ENCODE measurements around the gene CLMN. TPM values are rescaled to one million over a fixed set of nuclear protein-coding genes. Genes with fewer than 3 reads are reported as not detected.

The CLMN gene
- total and polyA plus RNA-seq, 9 of the 15 experiments (the other 6 are each of a cell fraction or from before 2014, with no cell fraction given): 0.01 to 0.18 (median 0.07) TPM; not detected in 4

DNA sequence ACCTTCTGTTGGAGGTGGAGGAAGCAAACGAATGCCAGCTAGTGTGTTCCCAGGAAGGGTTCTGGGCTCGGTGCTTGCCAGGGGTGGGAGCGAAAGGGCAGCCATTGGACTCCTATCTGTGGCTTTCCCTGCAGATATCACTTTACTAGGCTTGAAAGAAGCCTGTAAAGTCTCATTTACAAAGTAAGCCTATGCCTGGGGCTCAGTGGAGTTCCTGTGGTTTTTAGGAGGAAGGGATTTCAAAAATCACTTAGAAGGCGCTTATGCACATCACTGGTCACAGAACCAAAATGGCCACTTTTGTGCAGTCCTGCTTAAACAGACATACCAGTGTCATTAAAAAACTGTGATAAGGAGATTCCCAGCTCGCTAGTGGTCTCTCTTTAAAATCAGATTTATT is 22.7 kb downstream of the CLMN start:
- FAIRE-seq (no peak), DNase-seq (ENCODE audit: extremely low read depth in 1 of 4, low spot score in 3 of 4) (no peak), ATAC-seq (no peak)
- Histone ChIP-seq H2AFZ (ENCODE audit: low read depth, low read length) (no peak overlapping the region), H3K79me2 (ENCODE audit: control insufficient read depth, insufficient read depth, low read length) (no peaks in the 10 kb centered on the region), H3K27ac (ENCODE audit: extremely low read depth, low read depth, low read length) (no peak overlapping the region), H3K4me3 (no peak overlapping the region), H3K9me3 (replicated peaks; ENCODE audit: control insufficient read depth, insufficient read depth, low read depth, low read length) (no peaks in the 10 kb centered on the region), H3K4me2 (ENCODE audit: insufficient read depth, low read length) (no peak overlapping the region), H3K9me1 (ENCODE audit: control insufficient read depth, insufficient read depth, low read length) (no peaks in the 10 kb centered on the region), H3K9ac (ENCODE audit: insufficient read depth in 1 of 2, low read depth in 2 of 2, low read length in 2 of 2) (no peak overlapping the region), H3K4me1 (replicated peaks in 1 of 2; ENCODE audit: control insufficient read depth in 2 of 2, insufficient read depth in 2 of 2, low read length in 2 of 2) (no peaks in the 10 kb centered on the region), H3K27me3 (ENCODE audit: control insufficient read depth in 2 of 2, insufficient read depth in 2 of 2, low read length in 2 of 2) (peaks cover 0 to 20% of the 10 kb centered on the region in 2 experiments; a peak in 1 of 5 replicates), H3K36me3 (ENCODE audit: control insufficient read depth, insufficient read depth, low read length) (no peaks in the 10 kb centered on the region), H4K20me1 (replicated peaks; ENCODE audit: control insufficient read depth, insufficient read depth, low read length) (no peaks in the 10 kb centered on the region)
- intact Hi-C loops (cut with micrococcal nuclease): no loop called here
- BruUV-seq (replicated peaks): no TSS peak
- CTCF ChIA-PET (ENCODE audit: low intra/inter-chr PET ratio): no interaction called here
- in situ Hi-C loops (cut with MboI): no loop called here
- POLR2A ChIA-PET: no interaction called here
- TF ChIP-seq REST (IDR thresholded peaks at IDR 0.05; ENCODE audit: borderline replicate concordance) (no peak), REST (CRISPR knock-in tag; IDR thresholded peaks at IDR 0.05; ENCODE audit: low read depth) (no peak), FOXA3 (CRISPR knock-in tag; conservative IDR thresholded peaks at IDR 0.05 in 1 of 2, IDR thresholded peaks at IDR 0.05 in 1 of 2) (no peak), RBM34 (IDR thresholded peaks at IDR 0.05; ENCODE audit: borderline replicate concordance, insufficient read depth, low read length) (no peak), ZBED1 (IDR thresholded peaks at IDR 0.05) (no peak)
- 0% methylated on average over 3 of the region's 5 CpGs for WGBS (ENCODE audit: insufficient coverage, low coverage, missing lambda C conversion rate)

Measured in K562 (cell line).